Trophoblast cell (in vitro differentiated cells and primary cell): ENCODE data around the gene TNFAIP2.

ENCODE experiments used
- DNase-seq, 2 donors: peaks; one replicate each; pipeline ENCODE4 v3.0.0-alpha.2; 2016
- H2AFZ ChIP-seq: 2 replicates; pipeline ENCODE4 v1.6.1; 2013; ENCODE audit warnings: low read length, moderate library complexity, mild to moderate bottlenecking; ENCODE audit not compliant: insufficient read depth, poor library complexity
- H2AK5ac ChIP-seq: 2 replicates; pipeline ENCODE4 v1.6.1; 2013; ENCODE audit warnings: mild to moderate bottlenecking, low read length
- H2BK120ac ChIP-seq: 2 replicates; pipeline ENCODE4 v1.6.1; 2013; ENCODE audit warnings: low read length, mild to moderate bottlenecking, moderate library complexity; ENCODE audit not compliant: insufficient read depth, poor library complexity
- H2BK12ac ChIP-seq: 2 replicates; pipeline ENCODE4 v1.6.1; 2013; ENCODE audit warnings: mild to moderate bottlenecking, low read length, moderate library complexity
- H2BK5ac ChIP-seq: 2 replicates; pipeline ENCODE4 v1.6.1; 2013; ENCODE audit warnings: low read length, low read depth, moderate library complexity, mild to moderate bottlenecking; ENCODE audit not compliant: poor library complexity
- H3K14ac ChIP-seq: 2 replicates; pipeline ENCODE4 v1.6.1; 2013; ENCODE audit warnings: mild to moderate bottlenecking, low read length
- H3K18ac ChIP-seq: 2 replicates; pipeline ENCODE4 v1.6.1; 2013; ENCODE audit warnings: mild to moderate bottlenecking, low read length
- H3K23ac ChIP-seq: 2 replicates; pipeline ENCODE4 v1.6.1; 2013; ENCODE audit warnings: low read length
- H3K27ac ChIP-seq: 2 replicates; pipeline ENCODE4 v1.5.1; 2013; ENCODE audit warnings: low read depth, mild to moderate bottlenecking, inconsistent platforms, low read length, moderate library complexity
- H3K27me3 ChIP-seq: 2 replicates; pipeline ENCODE4 v1.6.1; 2013; ENCODE audit warnings: inconsistent platforms, mild to moderate bottlenecking, low read length, moderate library complexity; ENCODE audit not compliant: insufficient read depth
- H3K36me3 ChIP-seq, 2 experiments: 1 replicate in 1 of 2; 2 replicates in 1 of 2; pipeline ENCODE4 v1.6.1; 2013; ENCODE audit warnings: low read length in 2 of 2, mild to moderate bottlenecking in 2 of 2, moderate library complexity in 1 of 2; ENCODE audit not compliant: insufficient read depth in 2 of 2, control insufficient read depth in 1 of 2
- H3K4ac ChIP-seq: 2 replicates; pipeline ENCODE4 v1.6.1; 2013; ENCODE audit warnings: low read depth, mild to moderate bottlenecking, low read length, moderate library complexity
- H3K4me1 ChIP-seq, 2 experiments: 1 replicate in 1 of 2; 2 replicates in 1 of 2; pipeline ENCODE4 v1.6.1; 2013; ENCODE audit warnings: low read length in 2 of 2, mild to moderate bottlenecking in 2 of 2, moderate library complexity in 1 of 2; ENCODE audit not compliant: insufficient read depth in 2 of 2, control insufficient read depth in 1 of 2
- H3K4me2 ChIP-seq: 2 replicates; pipeline ENCODE4 v1.6.1; 2013; ENCODE audit warnings: inconsistent platforms, mild to moderate bottlenecking, low read length, moderate library complexity
- H3K4me3 ChIP-seq: 2 replicates; pipeline ENCODE4 v1.5.1; 2013; ENCODE audit warnings: mild to moderate bottlenecking, low read depth, low read length, inconsistent platforms
- H3K79me1 ChIP-seq: one replicate; pipeline ENCODE4 v1.6.1; 2013; ENCODE audit warnings: low read length
- H3K79me2 ChIP-seq: 2 replicates; pipeline ENCODE4 v1.6.1; 2013; ENCODE audit warnings: low read length, mild to moderate bottlenecking; ENCODE audit not compliant: control insufficient read depth, insufficient read depth, poor library complexity
- H3K9ac ChIP-seq: 2 replicates; pipeline ENCODE4 v1.6.1; 2013; ENCODE audit warnings: mild to moderate bottlenecking, low read length
- H3K9me3 ChIP-seq: 2 replicates; pipeline ENCODE4 v1.6.1; 2013; ENCODE audit warnings: low read depth, mild to moderate bottlenecking, control low read depth, inconsistent platforms, low read length; ENCODE audit not compliant: insufficient read depth
- H4K12ac ChIP-seq: 2 replicates; pipeline ENCODE4 v1.6.1; 2013; ENCODE audit warnings: low read depth, mild to moderate bottlenecking, low read length, moderate library complexity
- H4K8ac ChIP-seq: 2 replicates; pipeline ENCODE4 v1.6.1; 2013; ENCODE audit warnings: low read depth, mild to moderate bottlenecking, low read length, moderate library complexity
- H4K91ac ChIP-seq: one replicate; pipeline ENCODE4 v1.6.1; 2013; ENCODE audit warnings: low read depth, mild to moderate bottlenecking, low read length, moderate library complexity
- WGBS: extraction: QIAGEN DNeasy Blood & Tissue Kit; methylation state at CpG from one replicate; pipeline ENCODE4 v1.1.7; 2013; ENCODE audit warnings: missing lambda C conversion rate; ENCODE audit not compliant: insufficient read length, insufficient coverage; ENCODE audit errors: extremely low coverage; 5-methylcytosine and 5-hydroxymethylcytosine counted together

Gene TNFAIP2

GRCh38 chr14:103156651-103157378 lies 33.6 kb downstream of the TNFAIP2 start:
- no peak overlapping the region for H3K27ac ChIP-seq
- no peaks in the 10 kb centered on the region for H3K27me3 ChIP-seq
- H3K36me3 ChIP-seq, result no peaks in the 10 kb centered on the region
- no peak overlapping the region for H3K9ac ChIP-seq
- no peak overlapping the region for H3K4me3 ChIP-seq
- no peak overlapping the region for H3K4me2 ChIP-seq
- H3K4ac ChIP-seq, result no peak overlapping the region
- H2AK5ac ChIP-seq, result peak overlapping the region; percentile 5
- H2BK5ac ChIP-seq, result no peak overlapping the region
- no peak overlapping the region for H3K23ac ChIP-seq
- H3K18ac ChIP-seq, result no peak overlapping the region
- WGBS, result no CpG with 5 or more reads among the region's 21 CpGs
- H4K91ac ChIP-seq, result no peak overlapping the region
- H4K8ac ChIP-seq, result no peak overlapping the region
- peak overlapping the region; percentile 7 for H2BK120ac ChIP-seq
- no peak overlapping the region for H3K14ac ChIP-seq
- H2AFZ ChIP-seq, result no peak overlapping the region
- no peaks in the 10 kb centered on the region for H3K79me2 ChIP-seq
- DNase-seq, result peak in 1 of 2 donors; percentile 37
- H4K12ac ChIP-seq, result no peak overlapping the region
- H3K79me1 ChIP-seq, result peaks cover 5% of the 10 kb centered on the region
- peaks cover 3% of the 10 kb centered on the region for H3K9me3 ChIP-seq
- H3K4me1 ChIP-seq, result peaks cover 11 to 13% of the 10 kb centered on the region in 2 experiments
- H2BK12ac ChIP-seq, result no peak overlapping the region

- peak overlapping the region; percentile 27 for H3K14ac ChIP-seq
- H3K27me3 ChIP-seq, result no peaks in the 10 kb centered on the region
- H3K4me3 ChIP-seq, result no peak overlapping the region
- no peak for DNase-seq
- no peaks in the 10 kb centered on the region for H3K79me2 ChIP-seq
- H3K18ac ChIP-seq, result no peak overlapping the region
- H2BK120ac ChIP-seq, result peak overlapping the region; percentile 59
- no peak overlapping the region for H4K12ac ChIP-seq
- no peak overlapping the region for H2BK5ac ChIP-seq
- H3K36me3 ChIP-seq, result no peaks in the 10 kb centered on the region
- peak overlapping the region; percentile 39 for H4K91ac ChIP-seq
- H3K9ac ChIP-seq, result no peak overlapping the region
- no peak overlapping the region for H2AFZ ChIP-seq
- H3K27ac ChIP-seq, result no peak overlapping the region
- peaks cover 3% of the 10 kb centered on the region for H3K9me3 ChIP-seq
- H2BK12ac ChIP-seq, result peak overlapping the region; percentile 5
- no peak overlapping the region for H3K4me2 ChIP-seq
- no CpG with 5 or more reads among the region's 19 CpGs for WGBS
- H3K4ac ChIP-seq, result no peak overlapping the region
- no peak overlapping the region for H3K23ac ChIP-seq
- no peak overlapping the region for H4K8ac ChIP-seq
- H3K79me1 ChIP-seq, result peaks cover 5% of the 10 kb centered on the region
- no peak overlapping the region for H2AK5ac ChIP-seq
- peaks cover 11 to 13% of the 10 kb centered on the region in 2 experiments for H3K4me1 ChIP-seq
Measured at GRCh38 chr14:103157969-103158368, 34.7 kb downstream of the TNFAIP2 start.

DNA sequence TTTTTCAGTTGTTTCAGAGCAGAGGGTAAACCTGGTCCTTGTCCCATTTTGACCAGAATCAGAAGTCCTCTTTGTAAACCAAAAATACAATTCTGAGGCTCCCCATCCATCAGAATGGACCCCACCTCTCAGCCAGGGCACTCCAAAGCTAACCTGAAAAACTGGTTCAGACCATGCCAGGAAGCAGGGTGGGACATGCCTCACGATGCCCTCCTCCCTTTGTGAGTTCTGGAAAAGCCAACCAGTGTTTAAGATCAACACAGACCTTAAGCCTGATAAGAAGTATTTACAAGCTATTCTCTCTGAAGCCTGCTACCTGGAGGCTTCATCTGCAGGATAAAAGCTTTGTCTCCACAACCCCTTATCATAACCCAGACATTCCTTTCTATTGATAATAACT lies 35.4 kb downstream of the TNFAIP2 start:
- H3K27me3 ChIP-seq, result no peaks in the 10 kb centered on the region

DNA sequence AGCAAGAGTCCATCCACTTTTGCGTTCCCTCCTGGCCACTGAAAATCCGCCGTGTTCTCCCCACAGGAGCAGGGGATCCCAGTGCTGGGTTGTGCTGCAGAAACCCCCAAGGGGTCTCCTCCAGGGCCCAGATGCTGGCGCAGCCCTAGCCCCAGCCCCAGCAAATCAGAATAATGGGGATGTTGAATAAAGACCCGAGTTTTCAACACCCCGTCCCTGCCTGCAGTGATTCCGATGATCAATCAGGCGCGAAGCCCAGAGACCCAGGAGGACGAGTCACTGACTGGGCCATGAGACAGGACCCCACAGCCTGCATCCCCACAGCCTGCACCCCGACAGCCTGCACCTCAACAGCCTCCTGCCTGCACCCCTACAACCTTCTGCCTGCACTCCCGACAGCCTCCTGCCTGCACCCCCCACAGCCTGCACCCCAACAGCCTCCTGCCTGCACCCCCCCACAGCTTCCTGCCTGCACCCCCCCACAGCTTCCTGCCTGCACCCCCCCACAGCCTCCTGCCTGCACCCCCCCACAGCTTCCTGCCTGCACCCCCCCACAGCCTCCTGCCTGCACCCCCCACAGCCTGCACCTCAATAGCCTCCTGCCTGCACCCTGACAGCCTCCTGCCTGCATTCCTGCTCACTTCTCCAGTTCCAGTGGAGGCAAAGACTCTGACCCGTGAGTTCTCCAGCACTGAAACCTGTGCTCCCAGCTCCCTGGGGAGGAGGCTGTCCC lies 37.2 kb downstream of the TNFAIP2 start:
- no peak overlapping the region for H3K27ac ChIP-seq
- no peak overlapping the region for H4K12ac ChIP-seq
- H3K4me1 ChIP-seq, result peaks cover 11 to 13% of the 10 kb centered on the region in 2 experiments
- DNase-seq, result no peak
- H3K79me2 ChIP-seq, result no peaks in the 10 kb centered on the region
- no peak overlapping the region for H2BK5ac ChIP-seq
- H2AK5ac ChIP-seq, result no peak overlapping the region
- no peak overlapping the region for H4K8ac ChIP-seq
- no peak overlapping the region for H3K23ac ChIP-seq
- peaks cover 5% of the 10 kb centered on the region for H3K79me1 ChIP-seq
- no peak overlapping the region for H2AFZ ChIP-seq
- no peak overlapping the region for H3K4ac ChIP-seq
- no peak overlapping the region for H2BK120ac ChIP-seq
- H3K9ac ChIP-seq, result no peak overlapping the region
- no CpG with 5 or more reads among the region's 13 CpGs for WGBS
- peaks cover 7% of the 10 kb centered on the region for H3K9me3 ChIP-seq
- H3K36me3 ChIP-seq, result no peaks in the 10 kb centered on the region
- H3K14ac ChIP-seq, result no peak overlapping the region
- H3K4me3 ChIP-seq, result no peak overlapping the region
- no peaks in the 10 kb centered on the region for H3K27me3 ChIP-seq
- H4K91ac ChIP-seq, result no peak overlapping the region
- H3K18ac ChIP-seq, result no peak overlapping the region
- no peak overlapping the region for H3K4me2 ChIP-seq
- H2BK12ac ChIP-seq, result no peak overlapping the region

More for the DNA sequence above, 35.4 kb downstream of the TNFAIP2 start:
- Histone ChIP-seq H3K14ac (no peak overlapping the region), H4K91ac (peak overlapping the region; percentile 12), H2AFZ (no peak overlapping the region), H3K4me2 (no peak overlapping the region), H3K23ac (no peak overlapping the region), H4K12ac (no peak overlapping the region), H2BK120ac (no peak overlapping the region), H3K18ac (no peak overlapping the region), H2AK5ac (no peak overlapping the region), H3K4me1 (peaks cover 11 to 13% of the 10 kb centered on the region in 2 experiments), H2BK12ac (no peak overlapping the region), H3K9me3 (peaks cover 4% of the 10 kb centered on the region), H3K79me2 (no peaks in the 10 kb centered on the region), H3K4me3 (no peak overlapping the region), H3K9ac (no peak overlapping the region), H3K36me3 (no peaks in the 10 kb centered on the region), H3K4ac (no peak overlapping the region), H2BK5ac (no peak overlapping the region), H3K79me1 (peaks cover 5% of the 10 kb centered on the region), H3K27ac (no peak overlapping the region), H4K8ac (no peak overlapping the region)
- DNase-seq, result peak; percentile 31 to 54
- no CpG with 5 or more reads among the region's 1 CpG for WGBS
